Mononuclear cell (primary cell): ENCODE results near the gene FAM171A1. TPM values are rescaled to one million over a fixed set of nuclear protein-coding genes. Genes with fewer than 3 reads are reported as not detected.
"Not testable (repeated sequence)": the region's sequence is repeated elsewhere in the genome, so short reads cannot be mapped to it uniquely, and the experiment has no call there.

Experiments
- H3K27me3 ChIP-seq: 2 replicates; pipeline ENCODE4 v1.6.0; 2011; ENCODE audit warnings: low read length, control low read depth; ENCODE audit not compliant: insufficient read depth
- H3K4me1 ChIP-seq: 2 replicates; pipeline ENCODE4 v1.5.1; 2011; ENCODE audit warnings: mild to moderate bottlenecking, low read length, control low read depth; ENCODE audit not compliant: insufficient read depth
- H3K4me3 ChIP-seq: 2 replicates; pipeline ENCODE4 v1.5.1; 2011; ENCODE audit warnings: mild to moderate bottlenecking, low read length, moderate library complexity
- H3K9me3 ChIP-seq: 2 replicates; pipeline ENCODE4 v1.5.1; 2011; ENCODE audit warnings: low read depth, mild to moderate bottlenecking, control low read depth, low read length
- total RNA-seq: library from RNA; depleted of rRNA; stranded (reverse); fragments of >200 nt; gene quantifications from one replicate; pipeline ENCODE4 v1.2.3, GENCODE V29; 2012

FAM171A1 gene
- total RNA-seq, 1 donor: 0.84 TPM

GRCh38 chr10:15305161-15305560 is 65.9 kb downstream of the FAM171A1 start:
- no peaks in the 10 kb centered on the region for H3K4me1 ChIP-seq
- H3K9me3 ChIP-seq: no peaks in the 10 kb centered on the region
- H3K27me3 ChIP-seq: no peaks in the 10 kb centered on the region
- H3K4me3 ChIP-seq: no peak overlapping the region

GRCh38 chr10:15302188-15302956 is 68.7 kb downstream of the FAM171A1 start:
- not testable (repeated sequence) for H3K4me1 ChIP-seq, H3K9me3 ChIP-seq, H3K4me3 ChIP-seq, H3K27me3 ChIP-seq

- no peaks in the 10 kb centered on the region for H3K9me3 ChIP-seq
- no peaks in the 10 kb centered on the region for H3K27me3 ChIP-seq
Observed at GRCh38 chr10:15300697-15301096, 70.4 kb downstream of the FAM171A1 start.

GRCh38 chr10:15300145-15300544 is 70.9 kb downstream of the FAM171A1 start:
- no peaks in the 10 kb centered on the region for H3K4me1 ChIP-seq
- no peaks in the 10 kb centered on the region for H3K9me3 ChIP-seq
- no peak overlapping the region for H3K4me3 ChIP-seq
- no peaks in the 10 kb centered on the region for H3K27me3 ChIP-seq

More at GRCh38 chr10:15300697-15301096, 70.4 kb downstream of the FAM171A1 start:
- H3K4me3 ChIP-seq: no peak overlapping the region
- H3K4me1 ChIP-seq: no peaks in the 10 kb centered on the region

GRCh38 chr10:15296701-15297100 is 74.4 kb downstream of the FAM171A1 start:
- Histone ChIP-seq H3K4me1 (no peaks in the 10 kb centered on the region), H3K4me3 (no peak overlapping the region), H3K27me3 (no peaks in the 10 kb centered on the region), H3K9me3 (no peaks in the 10 kb centered on the region)

GRCh38 chr10:15295537-15296325 is 75.4 kb downstream of the FAM171A1 start:
- Histone ChIP-seq H3K27me3 (no peaks in the 10 kb centered on the region), H3K9me3 (no peaks in the 10 kb centered on the region), H3K4me3 (no peak overlapping the region), H3K4me1 (no peaks in the 10 kb centered on the region)

- Histone ChIP-seq H3K4me1 (no peaks in the 10 kb centered on the region), H3K9me3 (no peaks in the 10 kb centered on the region)
Observed at GRCh38 chr10:15293862-15294842, 76.9 kb downstream of the FAM171A1 start.

GRCh38 chr10:15290671-15291070 is 80.4 kb downstream of the FAM171A1 start:
- Histone ChIP-seq H3K4me1 (no peaks in the 10 kb centered on the region), H3K9me3 (no peaks in the 10 kb centered on the region), H3K27me3 (no peaks in the 10 kb centered on the region), H3K4me3 (no peak overlapping the region)

More at GRCh38 chr10:15293862-15294842, 76.9 kb downstream of the FAM171A1 start:
- Histone ChIP-seq H3K27me3 (no peaks in the 10 kb centered on the region), H3K4me3 (no peak overlapping the region)

- Histone ChIP-seq H3K4me3 (no peak overlapping the region), H3K27me3 (no peaks in the 10 kb centered on the region), H3K9me3 (no peaks in the 10 kb centered on the region), H3K4me1 (no peaks in the 10 kb centered on the region)
Observed at GRCh38 chr10:15290150-15290549, 80.9 kb downstream of the FAM171A1 start.

GRCh38 chr10:15280974-15281373 is 90.1 kb downstream of the FAM171A1 start:
- no peaks in the 10 kb centered on the region for H3K27me3 ChIP-seq
- no peak overlapping the region for H3K4me3 ChIP-seq
- H3K9me3 ChIP-seq: no peaks in the 10 kb centered on the region
- H3K4me1 ChIP-seq: no peaks in the 10 kb centered on the region

- no peaks in the 10 kb centered on the region for H3K9me3 ChIP-seq
- no peaks in the 10 kb centered on the region for H3K27me3 ChIP-seq
- no peak overlapping the region for H3K4me3 ChIP-seq
- H3K4me1 ChIP-seq: no peaks in the 10 kb centered on the region
Observed at GRCh38 chr10:15280462-15280861, 90.6 kb downstream of the FAM171A1 start.

- H3K4me1 ChIP-seq: no peaks in the 10 kb centered on the region
- H3K27me3 ChIP-seq: no peaks in the 10 kb centered on the region
- no peaks in the 10 kb centered on the region for H3K9me3 ChIP-seq
- no peak overlapping the region for H3K4me3 ChIP-seq
Observed at GRCh38 chr10:15279236-15279635, 91.9 kb downstream of the FAM171A1 start.

- no peak overlapping the region for H3K4me3 ChIP-seq
- no peaks in the 10 kb centered on the region for H3K9me3 ChIP-seq
- H3K27me3 ChIP-seq: no peaks in the 10 kb centered on the region
- H3K4me1 ChIP-seq: no peaks in the 10 kb centered on the region
Observed at GRCh38 chr10:15278786-15279185, 92.3 kb downstream of the FAM171A1 start.

- H3K27me3 ChIP-seq, H3K4me1 ChIP-seq, H3K9me3 ChIP-seq, H3K4me3 ChIP-seq: not testable (repeated sequence)
Observed at GRCh38 chr10:15276039-15276438, 95.0 kb downstream of the FAM171A1 start.

- H3K4me1 ChIP-seq, H3K4me3 ChIP-seq, H3K9me3 ChIP-seq, H3K27me3 ChIP-seq: not testable (repeated sequence)
Observed at GRCh38 chr10:15269838-15270237, 101.3 kb downstream of the FAM171A1 start.
